SK-MEL-5 (cell line): ENCODE results near the gene CMTR1. TPM values are rescaled to one million over a fixed set of nuclear protein-coding genes. Genes with fewer than 3 reads are reported as not detected.

ENCODE experiments used
- DNase-seq: peaks from one replicate; pipeline ENCODE4 v3.0.0-alpha.2; 2016; ENCODE audit warnings: low read depth, low spot score
- in situ Hi-C: cut with HindIII; loops from 2 replicates; pipeline ENCODE4 v1.10.0; 2016; ENCODE audit warnings: low sequenced_read_pairs, high pct_unique_total_duplicates, low pct_unique_long_range_greater_than_20kb
- total RNA-seq: library from RNA; depleted of rRNA; stranded (reverse); fragments of >200 nt; shearing (Covaris generic); gene quantifications from 2 replicates; pipeline ENCODE4 v1.2.3, GENCODE V29; 2014

The CMTR1 gene
- total RNA-seq, 1 experiment from 2014 or later: 32.9 TPM

DNA sequence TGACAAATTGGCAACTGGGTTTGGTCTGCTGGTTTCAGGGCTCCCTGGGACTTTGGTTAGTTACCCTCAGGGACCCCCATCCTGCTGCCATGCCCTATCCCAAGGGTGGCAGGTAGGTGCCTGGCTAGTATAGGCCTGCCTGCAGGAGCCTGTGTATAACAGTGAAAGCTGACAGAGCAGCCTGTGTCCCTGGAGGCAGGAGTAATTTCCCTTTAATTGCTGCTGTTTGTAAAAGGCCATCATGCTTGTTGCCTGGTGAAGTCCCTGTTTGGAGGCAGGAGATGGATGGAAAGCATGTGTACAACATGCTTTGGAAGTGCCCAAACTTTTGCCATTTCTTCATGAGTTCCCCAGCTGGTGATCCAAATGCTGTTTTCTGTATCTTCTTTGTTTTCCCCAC is 30.1 kb downstream of the CMTR1 start:
- DNase-seq: no peak
- in situ Hi-C loops: no loop called here

DNA sequence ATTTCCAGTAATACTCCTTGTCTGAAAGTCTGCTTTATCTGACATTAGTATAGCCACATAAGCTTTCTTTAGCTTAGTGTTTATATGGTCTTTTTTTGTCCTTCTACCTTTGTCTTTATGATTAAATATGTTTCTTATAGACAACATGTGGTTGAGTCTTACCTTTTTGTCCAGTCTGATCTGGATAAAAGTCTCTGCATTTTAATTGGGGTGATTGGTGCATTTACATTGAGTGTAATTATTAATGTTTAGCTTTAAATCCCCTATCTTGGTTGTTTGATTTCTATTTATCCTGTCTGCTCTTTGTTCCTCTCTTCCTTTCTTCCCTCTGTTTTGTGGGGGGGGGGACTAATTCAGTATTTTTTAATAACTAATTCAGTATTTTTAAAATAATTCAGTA is 34.7 kb downstream of the CMTR1 start:
- in situ Hi-C loops: no loop called here
- DNase-seq: no peak

DNA sequence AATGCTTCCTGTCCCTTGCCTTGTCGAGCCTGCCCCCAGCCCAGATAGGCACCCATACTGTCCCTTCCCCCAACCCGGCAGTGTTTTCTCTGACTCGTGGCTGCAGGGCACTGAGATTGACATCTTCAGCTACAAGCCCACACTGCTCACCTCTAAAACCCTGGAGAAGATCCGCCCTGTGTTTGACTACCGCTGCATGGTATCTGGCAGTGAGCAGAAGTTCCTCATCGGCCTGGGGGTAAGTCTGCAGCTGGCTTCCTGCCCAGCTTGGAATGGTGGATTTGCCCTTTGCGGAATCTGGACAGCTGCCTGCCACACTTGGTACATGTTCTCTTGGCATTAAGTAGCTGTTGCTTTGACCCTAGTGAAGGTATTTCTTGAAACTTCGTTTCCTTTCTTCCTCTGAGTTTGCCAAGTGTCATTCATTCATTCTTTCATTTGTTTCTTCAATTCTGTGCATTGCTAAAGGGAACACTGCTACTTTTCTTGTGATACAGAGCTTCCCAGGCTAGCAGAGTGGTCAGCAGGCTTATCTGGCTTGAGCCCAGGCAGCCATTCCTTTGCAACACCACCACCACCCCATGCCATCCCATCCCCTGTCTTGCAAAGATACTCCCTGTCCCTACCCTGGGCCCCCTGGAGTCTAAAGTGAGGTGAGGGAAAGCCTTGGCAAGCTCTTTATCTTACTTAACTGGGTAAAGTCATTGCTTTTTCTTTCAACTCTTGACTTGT is 40.5 kb downstream of the CMTR1 start:
- in situ Hi-C loops: no loop called here

GRCh38 chr6:37474316-37474715 is 41.3 kb downstream of the CMTR1 start:
- in situ Hi-C loops: no loop called here
- no peak for DNase-seq

More for the DNA sequence above, 40.5 kb downstream of the CMTR1 start:
- peak; percentile 66 for DNase-seq

GRCh38 chr6:37477191-37477590 is 44.2 kb downstream of the CMTR1 start:
- in situ Hi-C loops: no loop called here
- peak; percentile 70 for DNase-seq

GRCh38 chr6:37477656-37478435 is 44.8 kb downstream of the CMTR1 start:
- in situ Hi-C loops: no loop called here

DNA sequence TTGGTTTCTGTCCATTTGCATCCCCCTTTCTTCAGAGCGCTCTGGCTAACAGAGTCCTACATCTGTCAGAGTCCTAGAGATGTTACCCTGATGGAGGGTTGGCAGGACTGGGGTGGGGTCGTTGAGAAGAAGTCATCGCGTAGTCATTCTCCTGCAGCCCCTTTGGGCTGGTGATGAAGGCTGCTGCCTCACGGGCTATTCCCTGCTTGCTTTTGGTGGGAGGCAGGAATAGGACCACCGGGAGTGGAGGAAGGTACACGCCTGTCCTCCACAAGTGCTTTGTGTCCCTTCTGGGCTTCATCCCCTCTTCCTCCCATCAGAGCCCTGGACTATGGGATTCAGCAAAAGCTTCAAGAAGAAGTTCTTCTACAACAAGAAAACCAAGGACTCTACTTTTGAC is 45.8 kb downstream of the CMTR1 start:
- in situ Hi-C loops: no loop called here
- DNase-seq: no peak

More at GRCh38 chr6:37477656-37478435, 44.8 kb downstream of the CMTR1 start:
- DNase-seq: no peak

DNA sequence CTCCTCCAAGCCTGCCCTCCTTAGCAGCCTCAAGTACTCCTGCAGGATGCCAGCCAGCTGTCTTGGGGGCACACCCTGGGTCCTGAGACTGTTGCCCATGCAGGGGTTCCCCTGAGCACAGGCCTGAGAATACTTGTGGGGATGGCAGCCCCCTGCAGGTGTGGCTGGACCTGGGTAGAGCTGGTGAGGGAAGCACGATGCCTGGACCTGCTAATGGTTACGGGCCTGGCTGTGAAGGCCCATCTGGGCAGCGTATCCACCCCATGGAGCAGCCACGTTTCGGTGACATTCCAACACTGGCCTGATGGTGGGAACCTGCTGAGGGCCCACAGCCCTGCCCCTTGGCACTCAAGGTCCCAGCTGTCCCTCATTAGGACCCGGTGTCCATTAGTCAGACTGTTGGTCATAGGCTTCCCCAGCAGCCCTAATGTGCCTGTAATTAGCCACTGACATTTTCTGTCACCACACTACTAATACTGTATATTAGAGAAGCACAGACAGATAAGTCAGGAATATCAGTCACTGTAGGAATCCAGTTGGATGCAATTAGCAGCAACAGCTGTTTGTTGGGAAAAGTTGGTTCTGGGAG is 46.3 kb downstream of the CMTR1 start:
- DNase-seq: no peak
- in situ Hi-C loops: no loop called here

DNA sequence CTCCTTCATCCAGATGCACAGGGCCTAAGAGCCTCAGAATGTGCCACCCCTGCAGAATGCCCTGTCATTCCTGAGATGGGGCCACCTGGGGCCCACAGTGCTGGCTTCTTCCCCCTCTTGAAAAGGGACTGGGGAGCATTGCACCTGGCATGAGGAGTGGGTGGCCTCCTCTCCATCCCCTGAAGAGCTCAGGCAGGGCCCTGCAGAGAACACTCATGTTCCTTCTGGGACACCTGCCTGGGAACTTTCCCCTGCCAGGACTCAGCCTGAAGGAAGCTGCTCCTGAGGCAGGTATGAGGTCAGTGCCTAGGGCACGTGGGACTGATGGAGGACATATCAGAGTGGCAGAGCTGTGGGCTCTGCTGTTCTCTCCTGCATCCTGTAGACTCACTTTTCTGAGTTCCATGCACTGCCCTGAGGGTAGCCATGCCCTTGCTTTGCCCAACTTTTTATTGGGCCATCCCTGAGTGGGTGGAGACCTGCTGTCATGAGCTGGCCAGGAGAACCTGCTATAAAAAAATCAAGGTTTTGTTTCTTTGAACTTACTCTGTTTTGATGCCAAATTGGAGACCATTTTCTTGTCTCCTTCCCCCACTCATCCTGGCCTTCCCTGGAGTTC is 47.2 kb downstream of the CMTR1 start:
- in situ Hi-C loops: no loop called here
- DNase-seq: no peak

DNA sequence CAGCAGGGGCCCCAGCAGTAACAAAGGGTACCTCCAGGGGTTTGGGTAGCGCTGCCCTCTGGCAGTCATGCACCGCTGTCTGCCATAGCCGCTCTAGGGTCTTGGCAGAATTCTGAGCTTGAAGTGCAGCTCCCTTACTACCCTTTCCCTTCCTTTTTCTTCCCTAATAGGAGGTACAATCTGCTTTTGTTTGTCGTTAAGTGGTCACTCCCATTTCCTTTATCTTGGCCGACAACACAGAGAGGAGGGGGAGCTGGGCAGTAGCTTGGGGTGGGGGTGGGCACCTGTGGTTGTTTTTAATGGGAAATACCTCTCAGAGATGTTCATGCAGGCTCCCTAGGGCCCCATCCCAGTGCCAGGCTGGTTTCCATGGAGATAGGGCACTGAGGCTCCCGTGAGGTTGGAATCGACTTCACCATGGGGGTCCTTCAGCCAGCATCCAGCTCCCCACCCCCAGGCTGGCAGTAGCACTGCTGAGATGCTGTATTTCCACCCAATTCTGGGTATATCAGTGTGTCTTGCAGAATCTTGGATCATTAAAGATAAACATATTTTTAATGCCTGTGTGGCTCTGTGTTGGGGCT is 48.0 kb downstream of the CMTR1 start:
- no peak for DNase-seq
- in situ Hi-C loops: no loop called here

- no peak for DNase-seq
- in situ Hi-C loops: no loop called here
These were observed 48.9 kb downstream of the CMTR1 start for GRCh38 chr6:37481711-37482605.

GRCh38 chr6:37482606-37483251 is 49.7 kb downstream of the CMTR1 start:
- in situ Hi-C loops: no loop called here
- no peak for DNase-seq

- in situ Hi-C loops: no loop called here
- no peak for DNase-seq
These were observed 50.4 kb downstream of the CMTR1 start for GRCh38 chr6:37483252-37483901.

- in situ Hi-C loops: no loop called here
- peak; percentile 51 for DNase-seq
These were observed 51.1 kb downstream of the CMTR1 start for GRCh38 chr6:37483917-37484785.

GRCh38 chr6:37484786-37485170 is 51.8 kb downstream of the CMTR1 start:
- in situ Hi-C loops: no loop called here
- DNase-seq: no peak
